ENCODE results near the gene RFPL2.
"Not testable (repeated sequence)": the region's sequence is repeated elsewhere in the genome, so short reads cannot be mapped to it uniquely, and the experiment has no call there.

RFPL2 gene

GRCh38 chr22:32160411-32160810 is 44.5 kb downstream of the RFPL2 start:
- not testable (repeated sequence) for DNase-seq

- DNase-seq: no peak
These were observed 46.0 kb downstream of the RFPL2 start, which contains the start of gene C22orf42 for GRCh38 chr22:32158712-32159533. Gene C22orf42 (minus strand): TSS chr22:32159303. CDS start chr22:32159215, 88 bp downstream.

DNA sequence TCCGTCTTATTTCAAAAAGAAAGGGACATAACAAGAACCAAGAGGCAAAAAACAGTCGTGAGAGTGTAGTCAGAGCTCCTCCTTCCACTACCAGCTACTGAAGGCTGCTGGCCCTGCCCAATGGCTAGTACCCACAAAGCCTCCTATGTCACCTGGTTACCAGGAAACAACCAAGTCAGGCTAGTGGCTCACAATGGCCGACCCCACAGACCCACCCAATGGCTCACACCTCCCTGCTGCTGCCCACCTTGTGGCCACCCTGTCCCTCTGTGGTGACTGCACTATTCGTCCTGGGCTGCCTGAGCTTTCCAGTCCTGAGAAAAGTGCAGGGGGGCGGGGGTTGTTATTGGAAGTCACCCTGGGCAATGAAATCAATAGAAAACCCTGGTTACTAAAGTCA is 47.2 kb downstream of the RFPL2 start:
- DNase-seq: not testable (repeated sequence)

DNA sequence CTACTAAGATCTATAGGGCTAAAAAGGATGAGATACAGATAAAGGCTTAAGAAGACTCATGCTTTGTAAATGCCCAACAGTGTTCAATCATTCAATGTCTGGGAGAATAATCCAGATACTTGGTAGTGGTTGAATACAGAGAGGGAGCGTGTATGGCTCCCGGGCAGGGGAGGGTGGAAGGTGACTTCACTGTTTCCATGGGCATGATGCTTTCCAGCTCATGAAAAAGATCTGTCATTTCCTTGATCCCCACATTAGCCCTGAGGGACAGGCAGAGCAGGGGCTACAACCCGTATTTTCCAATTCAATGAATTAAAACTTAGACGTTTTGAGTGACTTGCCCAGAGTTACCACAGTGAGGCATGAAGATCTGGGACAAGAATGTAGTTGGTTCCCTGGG is 50.1 kb downstream of the RFPL2 start:
- not testable (repeated sequence) for DNase-seq

DNA sequence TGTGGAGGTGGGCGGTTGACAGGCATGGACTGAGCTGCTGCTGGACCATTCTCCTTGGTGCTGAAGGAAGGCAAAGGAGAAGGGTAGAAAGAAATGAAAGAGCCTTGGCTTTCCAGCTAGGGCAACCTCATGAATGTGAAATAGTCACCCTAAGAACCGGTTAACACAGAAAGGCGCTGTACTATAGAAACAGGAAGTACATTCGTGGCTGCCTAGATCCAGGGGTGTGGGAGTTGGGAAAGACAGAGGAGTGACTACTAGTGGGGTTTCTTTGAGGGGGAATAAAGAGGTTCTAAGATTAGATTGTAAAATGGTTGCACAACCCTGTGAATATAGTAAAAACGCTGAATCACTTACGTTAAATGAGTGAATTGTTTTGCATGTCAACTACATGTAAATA is 53.2 kb downstream of the RFPL2 start:
- not testable (repeated sequence) for DNase-seq

DNA sequence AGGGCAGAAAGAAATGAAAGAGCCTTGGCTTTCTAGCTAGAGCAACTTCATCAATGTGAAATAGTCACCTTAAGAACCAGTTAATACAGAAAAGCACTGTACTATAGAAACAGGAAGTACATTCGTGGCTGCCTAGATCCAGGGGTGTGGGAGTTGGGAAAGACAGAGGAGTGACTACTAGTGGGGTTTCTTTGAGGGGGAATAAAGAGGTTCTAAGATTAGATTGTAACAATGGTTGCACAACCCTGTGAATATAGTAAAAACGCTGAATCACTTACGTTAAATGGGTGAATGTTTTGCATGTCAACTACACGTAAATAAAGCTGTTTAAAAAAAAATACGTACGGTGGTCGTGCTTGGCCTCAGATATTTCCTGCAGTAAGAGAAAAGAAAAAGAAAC is 54.2 kb downstream of the RFPL2 start:
- DNase-seq: not testable (repeated sequence)

GRCh38 chr22:32148372-32148771 is 56.5 kb downstream of the RFPL2 start:
- not testable (repeated sequence) for DNase-seq

DNA sequence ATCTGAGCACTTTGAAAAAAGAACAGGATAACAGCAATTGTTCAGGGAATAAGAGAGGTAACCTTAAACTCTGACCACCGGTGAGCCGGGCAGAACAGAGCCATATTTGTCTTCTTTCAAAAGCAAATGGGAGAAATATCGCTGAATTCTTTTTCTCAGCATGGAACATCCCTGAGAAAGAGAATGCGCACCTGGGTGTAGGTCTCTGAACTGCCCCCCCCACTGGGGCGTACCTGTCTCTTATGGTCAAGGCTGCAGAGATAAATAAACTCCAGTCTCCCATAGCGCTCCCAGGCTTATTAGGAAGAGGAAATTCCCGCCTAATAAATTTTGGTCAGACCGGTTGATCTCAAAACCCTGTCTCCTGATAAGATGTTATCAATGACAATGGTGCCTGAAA is 57.7 kb downstream of the RFPL2 start:
- not testable (repeated sequence) for DNase-seq

- DNase-seq: peak; percentile 14
These were observed 60.2 kb downstream of the RFPL2 start for GRCh38 chr22:32144496-32145274.

DNA sequence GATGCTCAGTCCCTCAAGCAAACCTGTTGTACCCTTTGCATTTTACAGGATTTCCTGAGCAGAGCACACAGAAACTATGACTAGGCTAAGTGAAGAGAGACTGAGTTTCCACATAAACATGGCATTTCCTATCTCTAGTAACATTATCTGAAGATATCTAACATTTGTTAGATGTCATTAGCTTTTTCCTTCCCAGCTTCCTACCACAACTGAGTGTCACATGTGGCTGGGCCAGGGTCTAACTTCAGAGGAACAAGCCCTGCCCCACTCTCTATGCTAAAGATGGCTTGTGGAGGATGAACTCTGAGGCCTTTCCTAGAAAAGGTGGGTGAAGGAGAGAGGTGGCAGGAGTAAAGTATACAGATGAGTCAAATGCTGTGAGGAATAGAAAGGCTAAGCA is 62.3 kb downstream of the RFPL2 start:
- DNase-seq: no peak

- DNase-seq: peak; percentile 38
These were observed 64.2 kb downstream of the RFPL2 start for GRCh38 chr22:32140688-32141087.
